Measurements from ENCODE around the gene STKLD1.

Gene STKLD1

DNA sequence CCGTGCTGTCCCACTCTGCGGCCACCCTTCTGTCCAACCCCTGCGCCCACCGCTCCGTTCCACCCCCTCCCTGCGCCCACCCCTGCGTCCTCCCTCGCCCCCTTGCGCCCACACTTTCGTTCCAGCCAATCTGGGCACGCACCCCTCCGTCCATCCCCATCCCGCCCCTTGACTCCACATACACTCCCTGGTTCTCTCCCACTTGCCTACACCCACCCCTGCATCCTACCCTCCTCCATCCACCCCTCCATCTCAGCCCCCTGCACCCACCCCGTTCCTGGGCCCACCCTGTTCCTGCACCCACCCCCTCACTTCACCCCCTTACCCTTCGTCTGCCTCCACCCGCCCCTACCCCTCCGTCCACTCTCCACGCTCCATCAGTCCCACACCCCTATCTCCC lies 53.0 kb downstream of the STKLD1 start:
- Mint-ChIP-seq H3K36me3 (ENCODE audit: low read depth) (no peaks in the 10 kb centered on the region), H3K27me3 (peaks cover 54% of the 10 kb centered on the region), H3K27ac (no peak overlapping the region), H3K4me3 (no peak overlapping the region), H3K4me1 (ENCODE audit: low read depth) (no peaks in the 10 kb centered on the region), H3K9me3 (no peaks in the 10 kb centered on the region)
- intact Hi-C loops (cut with micrococcal nuclease): no loop called here

DNA sequence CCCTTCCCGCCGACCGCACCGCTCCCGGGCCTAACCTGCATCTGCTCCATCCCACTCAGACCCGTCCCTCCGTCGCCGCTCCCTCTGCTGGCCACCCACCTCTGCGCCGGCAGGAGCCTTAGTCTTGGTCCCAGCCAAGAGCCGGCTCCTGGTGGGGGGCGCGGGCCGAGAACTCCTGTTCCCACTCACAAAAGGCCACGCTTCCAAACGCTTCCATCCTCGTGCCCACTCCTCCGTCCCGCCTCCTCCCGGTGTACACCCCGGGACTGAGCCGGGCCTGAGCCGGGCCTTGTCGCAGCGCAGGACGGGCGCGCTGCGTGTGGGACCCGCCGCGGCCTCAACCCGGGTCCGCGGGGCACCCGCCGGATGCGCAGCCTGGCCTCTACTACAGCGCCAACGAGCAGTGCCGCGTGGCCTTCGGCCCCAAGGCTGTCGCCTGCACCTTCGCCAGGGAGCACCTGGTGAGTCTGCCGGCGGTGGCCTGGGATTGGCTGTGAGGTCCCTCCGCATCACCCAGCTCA lies 53.5 kb downstream of the STKLD1 start:
- Mint-ChIP-seq H3K27me3 (peaks cover 54% of the 10 kb centered on the region), H3K27ac (no peak overlapping the region), H3K4me3 (no peak overlapping the region), H3K36me3 (ENCODE audit: low read depth) (no peaks in the 10 kb centered on the region), H3K9me3 (no peaks in the 10 kb centered on the region), H3K4me1 (ENCODE audit: low read depth) (no peaks in the 10 kb centered on the region)
- intact Hi-C loops (cut with micrococcal nuclease): no loop called here

DNA sequence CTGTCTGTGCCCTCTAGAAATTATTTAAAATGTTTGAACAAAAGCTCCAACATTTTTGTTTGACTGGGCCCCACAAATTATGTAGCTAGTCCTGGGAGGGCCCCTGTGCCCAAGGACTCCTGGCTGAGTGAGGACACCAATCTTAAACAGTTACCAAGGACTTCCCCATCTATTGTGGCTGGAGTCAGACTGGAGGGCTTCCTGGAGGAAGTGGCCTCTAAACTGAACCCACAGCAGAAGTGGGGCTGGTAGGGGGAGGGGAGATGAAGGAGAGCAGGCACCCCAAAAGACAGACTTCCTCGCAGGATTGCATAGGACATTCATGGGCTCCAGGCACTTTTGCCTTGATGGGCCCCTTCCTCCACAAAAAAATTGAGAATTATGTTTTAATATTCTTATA lies 54.1 kb downstream of the STKLD1 start:
- intact Hi-C loops (cut with micrococcal nuclease): no loop called here
- H3K27ac Mint-ChIP-seq: no peak overlapping the region
- no peaks in the 10 kb centered on the region for H3K9me3 Mint-ChIP-seq
- H3K27me3 Mint-ChIP-seq: peaks cover 52% of the 10 kb centered on the region
- no peaks in the 10 kb centered on the region for H3K36me3 Mint-ChIP-seq (ENCODE audit: low read depth)
- H3K4me1 Mint-ChIP-seq (ENCODE audit: low read depth): no peaks in the 10 kb centered on the region
- no peak overlapping the region for H3K4me3 Mint-ChIP-seq

DNA sequence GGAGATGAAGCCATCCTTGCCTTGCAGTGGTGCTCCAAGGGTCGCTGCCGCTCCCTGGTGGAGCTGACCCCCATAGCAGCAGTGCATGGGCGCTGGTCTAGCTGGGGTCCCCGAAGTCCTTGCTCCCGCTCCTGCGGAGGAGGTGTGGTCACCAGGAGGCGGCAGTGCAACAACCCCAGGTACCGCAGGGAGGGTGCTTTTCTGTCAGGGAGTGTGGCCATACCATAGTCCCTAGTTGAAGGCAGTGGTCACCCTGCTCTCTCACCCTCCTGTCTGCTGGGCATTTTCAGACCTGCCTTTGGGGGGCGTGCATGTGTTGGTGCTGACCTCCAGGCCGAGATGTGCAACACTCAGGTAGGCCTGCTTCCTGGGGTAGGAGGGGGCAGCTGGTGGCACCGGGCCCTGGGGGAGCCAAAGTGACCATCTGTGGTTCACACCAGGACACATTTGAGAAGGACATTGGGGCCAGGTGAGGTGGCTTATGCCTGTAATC lies 57.2 kb downstream of the STKLD1 start:
- Mint-ChIP-seq H3K4me1 (ENCODE audit: low read depth) (no peaks in the 10 kb centered on the region), H3K27me3 (peaks cover 26% of the 10 kb centered on the region), H3K27ac (no peak overlapping the region), H3K9me3 (no peaks in the 10 kb centered on the region), H3K36me3 (ENCODE audit: low read depth) (no peaks in the 10 kb centered on the region), H3K4me3 (no peak overlapping the region)
- intact Hi-C loops (cut with micrococcal nuclease): no loop called here

DNA sequence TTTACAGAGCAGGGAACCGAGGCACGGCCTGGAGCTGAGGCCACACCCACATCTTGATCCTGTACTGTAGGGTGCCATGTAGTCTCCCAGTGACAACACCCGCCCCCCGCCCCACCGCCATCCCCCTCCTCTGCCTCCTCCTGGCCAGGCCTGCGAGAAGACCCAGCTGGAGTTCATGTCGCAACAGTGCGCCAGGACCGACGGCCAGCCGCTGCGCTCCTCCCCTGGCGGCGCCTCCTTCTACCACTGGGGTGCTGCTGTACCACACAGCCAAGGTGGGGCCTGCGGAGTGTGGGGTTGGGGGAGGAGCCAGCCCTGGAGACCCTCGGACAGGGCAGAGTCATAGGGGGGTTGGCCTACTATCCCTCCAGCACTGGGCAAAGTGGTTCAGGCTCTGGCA lies 60.5 kb downstream of the STKLD1 start:
- Mint-ChIP-seq H3K9me3 (no peaks in the 10 kb centered on the region), H3K4me3 (no peak overlapping the region), H3K4me1 (ENCODE audit: low read depth) (no peaks in the 10 kb centered on the region), H3K27ac (no peak overlapping the region), H3K27me3 (peaks cover 4% of the 10 kb centered on the region), H3K36me3 (ENCODE audit: low read depth) (no peaks in the 10 kb centered on the region)
- intact Hi-C loops (cut with micrococcal nuclease): no loop called here

DNA sequence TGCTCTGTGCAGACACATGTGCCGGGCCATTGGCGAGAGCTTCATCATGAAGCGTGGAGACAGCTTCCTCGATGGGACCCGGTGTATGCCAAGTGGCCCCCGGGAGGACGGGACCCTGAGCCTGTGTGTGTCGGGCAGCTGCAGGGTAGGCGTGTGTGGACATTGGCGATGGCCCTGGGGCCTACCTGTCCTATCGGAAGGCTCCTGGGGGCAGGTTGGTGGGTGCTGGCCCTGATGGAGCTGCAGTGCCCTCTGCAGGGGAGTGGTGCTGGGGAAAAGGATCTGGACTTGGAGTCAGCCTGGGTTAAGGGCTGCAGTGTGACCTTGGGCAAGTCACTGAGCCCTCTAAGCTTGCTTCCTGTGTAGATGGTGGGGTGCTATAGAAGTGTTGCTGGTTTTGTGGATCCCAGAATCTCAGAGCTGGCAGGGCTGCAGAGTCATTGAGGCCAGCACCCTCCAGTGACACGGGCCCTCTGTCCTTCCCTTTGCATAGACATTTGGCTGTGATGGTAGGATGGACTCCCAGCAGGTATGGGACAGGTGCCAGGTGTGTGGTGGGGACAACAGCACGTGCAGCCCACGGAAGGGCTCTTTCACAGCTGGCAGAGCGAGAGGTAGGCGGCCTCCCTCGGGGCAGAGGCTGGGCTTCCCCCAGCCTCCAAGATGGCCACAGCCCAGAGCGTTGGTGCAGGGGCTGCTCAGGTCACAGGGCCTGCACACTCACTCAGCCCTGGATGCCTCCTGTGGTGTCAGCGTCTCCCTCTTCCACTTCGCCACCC lies 61.8 kb downstream of the STKLD1 start:
- Mint-ChIP-seq H3K27ac (no peak overlapping the region), H3K4me3 (no peak overlapping the region), H3K4me1 (ENCODE audit: low read depth) (no peaks in the 10 kb centered on the region), H3K9me3 (no peaks in the 10 kb centered on the region), H3K27me3 (no peaks in the 10 kb centered on the region), H3K36me3 (ENCODE audit: low read depth) (no peaks in the 10 kb centered on the region)
- intact Hi-C loops (cut with micrococcal nuclease): no loop called here

DNA sequence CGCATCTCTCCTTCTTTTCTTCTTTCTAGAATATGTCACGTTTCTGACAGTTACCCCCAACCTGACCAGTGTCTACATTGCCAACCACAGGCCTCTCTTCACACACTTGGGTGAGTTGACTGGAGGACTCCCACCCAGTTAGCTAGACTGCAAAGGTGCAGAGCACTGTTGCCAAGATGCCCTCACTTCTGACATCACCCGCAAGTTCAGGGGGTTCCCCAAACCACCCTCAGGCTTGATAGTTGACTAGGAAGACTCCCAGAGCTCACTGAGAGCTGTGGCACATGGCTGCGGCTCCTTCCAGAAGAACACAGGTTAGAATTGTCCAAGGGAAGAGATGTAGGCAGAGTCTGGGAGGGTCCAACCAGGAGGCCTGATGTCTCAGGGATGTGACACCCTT lies 63.2 kb downstream of the STKLD1 start:
- no peaks in the 10 kb centered on the region for H3K36me3 Mint-ChIP-seq (ENCODE audit: low read depth)
- H3K27me3 Mint-ChIP-seq: no peaks in the 10 kb centered on the region
- no peaks in the 10 kb centered on the region for H3K4me1 Mint-ChIP-seq (ENCODE audit: low read depth)
- H3K9me3 Mint-ChIP-seq: no peaks in the 10 kb centered on the region
- H3K4me3 Mint-ChIP-seq: no peak overlapping the region
- no peak overlapping the region for H3K27ac Mint-ChIP-seq
- intact Hi-C loops (cut with micrococcal nuclease): no loop called here

DNA sequence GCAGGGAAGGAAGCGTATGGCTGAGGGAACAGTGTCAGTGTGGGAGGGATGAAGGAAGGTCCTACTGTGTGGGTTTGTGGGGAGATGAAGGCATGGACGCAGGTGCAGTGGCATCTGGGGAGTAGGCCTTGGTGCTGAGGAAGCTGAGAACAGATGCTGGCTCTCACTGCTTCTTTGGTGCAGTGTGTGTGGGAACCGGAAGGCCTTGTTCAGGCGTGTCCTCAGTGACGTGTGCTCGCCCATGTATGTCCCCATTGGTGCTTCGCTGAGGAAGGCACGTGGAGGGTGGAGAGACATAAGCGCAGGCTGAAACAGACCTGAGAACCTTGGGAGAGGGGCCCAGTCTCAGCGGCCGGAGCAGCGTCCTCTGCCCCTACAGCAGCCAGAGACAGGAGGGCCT lies 64.7 kb downstream of the STKLD1 start:
- Mint-ChIP-seq H3K27me3 (no peaks in the 10 kb centered on the region), H3K27ac (no peak overlapping the region), H3K4me1 (ENCODE audit: low read depth) (no peaks in the 10 kb centered on the region), H3K9me3 (no peaks in the 10 kb centered on the region), H3K4me3 (no peak overlapping the region), H3K36me3 (ENCODE audit: low read depth) (no peaks in the 10 kb centered on the region)
- intact Hi-C loops (cut with micrococcal nuclease): no loop called here

DNA sequence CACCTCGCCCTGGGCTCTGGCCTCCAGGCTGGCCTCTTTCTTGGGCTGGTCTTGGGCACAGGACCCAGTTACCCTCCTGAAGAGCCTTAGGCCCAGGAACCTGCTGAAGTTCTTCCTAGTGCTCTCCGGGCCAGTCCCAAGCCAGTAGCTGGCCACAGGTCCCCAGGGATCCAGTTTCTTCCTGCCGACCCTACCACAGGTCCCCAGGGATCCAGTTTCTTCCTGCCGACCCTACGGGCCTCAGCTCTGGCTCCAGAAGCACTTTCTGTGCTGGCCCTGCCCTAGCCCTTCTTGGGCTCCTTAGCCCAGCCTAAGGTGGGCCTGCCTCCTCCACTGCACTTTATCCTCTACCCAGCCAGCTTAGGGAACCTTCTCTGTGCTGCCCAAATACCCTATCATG lies 65.4 kb downstream of the STKLD1 start:
- Mint-ChIP-seq H3K27me3 (no peaks in the 10 kb centered on the region), H3K27ac (no peak overlapping the region), H3K4me1 (ENCODE audit: low read depth) (no peaks in the 10 kb centered on the region), H3K4me3 (no peak overlapping the region), H3K36me3 (ENCODE audit: low read depth) (no peaks in the 10 kb centered on the region), H3K9me3 (no peaks in the 10 kb centered on the region)
- intact Hi-C loops (cut with micrococcal nuclease): no loop called here

DNA sequence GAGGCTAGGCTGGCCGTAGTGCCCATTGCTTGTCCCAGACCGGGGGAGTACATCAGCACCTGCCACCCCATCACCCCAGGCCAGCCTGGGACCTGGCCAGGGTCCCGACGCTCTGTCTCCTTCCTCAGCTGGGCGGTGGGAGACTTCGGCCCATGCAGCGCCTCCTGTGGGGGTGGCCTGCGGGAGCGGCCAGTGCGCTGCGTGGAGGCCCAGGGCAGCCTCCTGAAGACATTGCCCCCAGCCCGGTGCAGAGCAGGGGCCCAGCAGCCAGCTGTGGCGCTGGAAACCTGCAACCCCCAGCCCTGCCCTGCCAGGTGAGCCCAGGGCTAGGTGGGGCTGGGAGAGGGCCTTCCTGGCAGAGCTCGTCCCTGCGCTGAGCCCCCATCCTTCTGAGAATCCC lies 67.1 kb downstream of the STKLD1 start:
- intact Hi-C loops (cut with micrococcal nuclease): no loop called here
- no peaks in the 10 kb centered on the region for H3K4me1 Mint-ChIP-seq (ENCODE audit: low read depth)

DNA sequence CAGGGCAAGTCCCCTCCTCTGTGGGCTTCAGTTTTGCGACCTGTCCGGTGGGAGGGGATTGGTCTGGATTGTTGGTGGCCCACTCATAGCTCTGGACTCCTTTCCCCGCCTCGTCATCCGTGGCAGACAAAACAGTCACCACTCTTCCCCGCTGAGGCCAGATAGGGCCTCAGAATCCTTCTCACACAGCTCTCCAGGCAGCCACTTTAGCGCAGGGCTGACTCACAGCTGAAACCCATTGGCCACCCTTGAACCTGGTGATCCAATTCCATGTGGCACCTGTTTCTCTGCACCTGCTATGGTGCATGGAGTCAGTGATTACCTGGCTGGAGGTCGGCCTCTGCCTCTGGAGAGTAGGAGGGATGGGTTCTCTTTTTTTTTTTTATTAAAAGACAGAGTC lies 67.8 kb downstream of the STKLD1 start:
- intact Hi-C loops (cut with micrococcal nuclease): no loop called here
- Mint-ChIP-seq H3K4me1 (ENCODE audit: low read depth) (no peaks in the 10 kb centered on the region), H3K27me3 (peaks cover 2% of the 10 kb centered on the region), H3K9me3 (no peaks in the 10 kb centered on the region), H3K36me3 (ENCODE audit: low read depth) (no peaks in the 10 kb centered on the region), H3K4me3 (no peak overlapping the region), H3K27ac (no peak overlapping the region)

More for the DNA sequence above, 67.1 kb downstream of the STKLD1 start:
- H3K9me3 Mint-ChIP-seq: no peaks in the 10 kb centered on the region
- no peak overlapping the region for H3K4me3 Mint-ChIP-seq
- no peak overlapping the region for H3K27ac Mint-ChIP-seq
- H3K27me3 Mint-ChIP-seq: peaks cover 2% of the 10 kb centered on the region
- no peaks in the 10 kb centered on the region for H3K36me3 Mint-ChIP-seq (ENCODE audit: low read depth)

DNA sequence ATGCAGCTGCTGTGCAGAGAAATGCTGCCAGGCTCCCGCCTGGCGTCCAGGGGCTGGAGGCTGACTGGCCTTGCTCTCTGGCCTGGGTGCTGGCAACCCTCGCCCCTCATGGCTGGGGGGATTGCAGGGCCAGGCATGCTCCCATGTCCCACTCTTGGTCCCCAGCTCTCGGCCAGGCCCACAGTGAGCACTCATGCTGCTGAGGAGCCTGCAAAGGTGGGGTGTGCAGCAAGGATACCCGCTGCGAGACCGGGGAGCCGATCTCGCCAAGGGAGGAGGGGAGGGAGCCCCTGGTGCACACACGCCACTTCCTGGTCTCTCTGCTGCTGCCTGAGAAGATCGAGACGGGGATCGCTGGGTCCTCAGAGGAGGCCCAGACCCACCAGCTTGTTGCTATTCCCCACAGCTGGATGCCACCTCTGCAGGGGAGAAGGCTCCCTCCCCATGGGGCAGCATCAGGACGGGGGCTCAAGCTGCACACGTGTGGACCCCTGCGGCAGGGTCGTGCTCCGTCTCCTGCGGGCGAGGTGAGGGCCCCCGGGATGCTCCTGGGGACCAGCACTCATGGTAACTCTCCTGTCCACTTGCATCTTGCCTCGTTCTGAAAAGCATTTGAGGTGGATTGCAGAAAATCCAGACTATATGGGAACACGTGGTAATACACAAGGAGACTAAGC lies 69.3 kb downstream of the STKLD1 start:
- Mint-ChIP-seq H3K27ac (no peak overlapping the region), H3K9me3 (no peaks in the 10 kb centered on the region), H3K4me3 (no peak overlapping the region), H3K27me3 (peaks cover 2% of the 10 kb centered on the region), H3K36me3 (ENCODE audit: low read depth) (no peaks in the 10 kb centered on the region), H3K4me1 (ENCODE audit: low read depth) (no peaks in the 10 kb centered on the region)
- intact Hi-C loops (cut with micrococcal nuclease): no loop called here

DNA sequence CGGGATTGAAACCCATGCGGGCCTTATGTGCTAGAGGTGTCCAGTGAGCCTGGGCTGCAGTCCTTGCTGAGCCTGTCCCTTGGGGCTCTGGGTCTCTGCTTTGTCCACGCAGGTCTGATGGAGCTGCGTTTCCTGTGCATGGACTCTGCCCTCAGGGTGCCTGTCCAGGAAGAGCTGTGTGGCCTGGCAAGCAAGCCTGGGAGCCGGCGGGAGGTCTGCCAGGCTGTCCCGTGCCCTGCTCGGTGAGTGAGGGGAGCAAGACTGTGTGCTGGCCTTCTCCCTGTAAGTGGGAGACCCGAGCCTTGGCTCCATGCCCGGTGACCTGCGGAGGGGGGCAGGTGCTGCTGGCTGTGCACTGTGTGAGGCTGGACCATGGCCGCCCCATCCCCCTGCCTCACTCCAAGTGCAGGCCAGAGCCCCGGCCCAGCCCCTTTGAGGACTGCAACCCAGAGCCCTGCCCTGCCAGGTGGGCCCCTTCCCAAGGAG lies 72.4 kb downstream of the STKLD1 start:
- no peaks in the 10 kb centered on the region for H3K9me3 Mint-ChIP-seq
- no peak overlapping the region for H3K4me3 Mint-ChIP-seq
- H3K4me1 Mint-ChIP-seq (ENCODE audit: low read depth): no peaks in the 10 kb centered on the region
- H3K27me3 Mint-ChIP-seq: peaks cover 2% of the 10 kb centered on the region
- intact Hi-C loops (cut with micrococcal nuclease): no loop called here
- H3K27ac Mint-ChIP-seq: no peak overlapping the region
- H3K36me3 Mint-ChIP-seq (ENCODE audit: low read depth): no peaks in the 10 kb centered on the region

DNA sequence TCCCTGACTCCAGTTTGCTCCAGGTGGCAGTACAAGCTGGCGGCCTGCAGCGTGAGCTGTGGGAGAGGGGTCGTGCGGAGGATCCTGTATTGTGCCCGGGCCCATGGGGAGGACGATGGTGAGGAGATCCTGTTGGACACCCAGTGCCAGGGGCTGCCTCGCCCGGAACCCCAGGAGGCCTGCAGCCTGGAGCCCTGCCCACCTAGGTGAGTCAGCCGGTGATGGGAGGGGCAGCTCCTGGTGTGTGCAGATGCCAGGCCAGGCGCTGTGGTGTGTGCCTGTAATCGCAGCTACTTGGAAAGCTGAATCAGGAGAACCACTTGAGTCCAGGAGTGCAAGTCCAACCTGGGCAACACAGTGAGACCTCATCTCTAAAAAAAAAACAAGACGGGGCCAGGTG lies 73.6 kb downstream of the STKLD1 start:
- Mint-ChIP-seq H3K9me3 (no peaks in the 10 kb centered on the region), H3K4me3 (no peak overlapping the region), H3K4me1 (ENCODE audit: low read depth) (no peaks in the 10 kb centered on the region), H3K27ac (no peak overlapping the region), H3K27me3 (peaks cover 2% of the 10 kb centered on the region), H3K36me3 (ENCODE audit: low read depth) (no peaks in the 10 kb centered on the region)
- intact Hi-C loops (cut with micrococcal nuclease): no loop called here
